CD4-positive, alpha-beta T cell treated with Interleukin-1 beta for 1 hour (primary cell): ENCODE measurements around the gene GOLGA8R.
"Not testable (repeated sequence)": the region's sequence is repeated elsewhere in the genome, so short reads cannot be mapped to it uniquely, and the experiment has no call there.

Experiments used
- DNase-seq, 2 donors: peaks; one replicate each; pipeline ENCODE4 v3.0.0-alpha.2; 2020 to 2022

The GOLGA8R gene, protein sequence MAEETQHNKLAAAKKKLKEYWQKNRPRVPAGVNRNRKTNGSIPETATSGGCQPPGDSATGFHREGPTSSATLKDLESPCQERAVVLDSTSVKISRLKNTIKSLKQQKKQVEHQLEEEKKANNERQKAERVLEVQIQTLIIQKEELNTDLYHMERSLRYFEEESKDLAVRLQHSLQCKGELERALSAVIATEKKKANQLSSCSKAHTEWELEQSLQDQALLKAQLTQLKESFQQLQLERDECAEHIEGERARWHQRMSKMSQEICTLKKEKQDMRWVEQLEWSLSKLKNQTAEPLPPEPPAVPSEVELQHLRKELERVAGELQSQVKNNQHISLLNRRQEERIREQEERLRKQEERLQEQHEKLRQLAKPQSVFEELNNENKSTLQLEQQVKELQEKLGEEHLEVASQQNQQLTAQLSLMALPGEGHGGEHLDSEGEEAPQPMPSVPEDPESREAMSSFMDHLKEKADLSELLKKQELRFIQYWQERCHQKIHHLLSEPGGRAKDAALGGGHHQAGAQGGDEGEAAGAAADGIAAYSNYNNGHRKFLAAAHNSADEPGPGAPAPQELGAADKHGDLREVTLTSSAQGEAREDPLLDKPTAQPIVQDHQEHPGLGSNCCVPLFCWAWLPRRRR

DNA sequence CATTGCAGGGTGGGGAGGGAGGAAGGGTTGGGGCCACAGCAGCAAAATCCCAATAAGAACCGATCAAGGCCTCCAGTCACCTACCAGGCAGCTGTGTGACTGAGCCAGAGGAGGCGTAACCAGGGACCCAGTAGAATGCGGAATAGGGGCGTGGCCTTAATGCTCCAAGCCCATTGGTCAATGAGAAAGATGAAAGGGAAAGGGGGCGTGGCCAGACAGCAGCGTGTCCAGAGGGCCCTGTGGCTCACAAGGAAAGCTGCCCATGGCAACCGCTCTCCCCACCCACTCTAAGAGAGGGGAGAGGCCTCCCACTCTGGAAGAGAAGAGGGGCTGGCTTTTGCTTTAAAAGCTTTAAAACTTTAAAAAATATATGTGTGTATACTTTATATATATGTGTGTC lies at the start of gene GOLGA8R:
Gene GOLGA8R, minus strand, starts transcription at position 101 of the 400 bp plus-strand sequence. Its CDS starts 98 bp downstream, at position 3.
- not testable (repeated sequence) for DNase-seq

DNA sequence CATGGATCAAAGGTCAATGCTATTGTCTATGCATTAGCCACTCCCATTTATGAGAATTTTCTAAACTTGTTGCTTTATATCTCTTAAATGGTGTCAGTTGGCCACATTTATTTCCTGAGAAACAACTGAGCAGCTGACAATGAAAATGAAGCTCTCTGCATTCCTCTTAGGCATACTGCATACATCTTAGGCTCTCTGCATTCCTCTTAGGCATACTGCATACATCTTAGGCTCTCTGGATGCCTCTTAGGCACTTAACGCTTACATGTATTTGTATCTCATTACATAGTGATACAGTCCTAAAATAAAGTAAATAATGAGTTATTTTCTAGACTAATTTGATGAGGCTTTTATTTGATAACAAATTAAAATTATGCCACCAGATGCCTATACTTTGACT lies 49.8 kb upstream of the GOLGA8R start:
- DNase-seq, result not testable (repeated sequence)

DNA sequence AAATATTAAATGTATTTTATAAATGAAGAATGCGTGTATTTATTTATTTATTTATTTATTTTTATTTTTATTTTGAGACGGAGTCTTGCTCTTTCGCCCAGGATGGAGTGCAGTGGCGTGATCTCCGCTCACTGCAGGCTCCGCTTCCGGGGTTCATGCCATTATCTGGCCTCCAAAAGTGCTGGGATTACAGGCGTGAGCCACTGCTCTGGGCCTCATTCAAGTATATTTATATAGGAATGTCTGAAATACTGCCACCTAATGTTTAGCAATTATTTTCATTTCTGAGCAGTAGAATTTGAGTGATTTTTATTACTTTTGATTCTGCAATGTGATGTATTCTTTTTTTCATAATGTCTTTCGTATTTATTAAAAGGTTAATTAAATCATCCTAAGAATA lies 48.1 kb upstream of the GOLGA8R start:
- not testable (repeated sequence) for DNase-seq

DNA sequence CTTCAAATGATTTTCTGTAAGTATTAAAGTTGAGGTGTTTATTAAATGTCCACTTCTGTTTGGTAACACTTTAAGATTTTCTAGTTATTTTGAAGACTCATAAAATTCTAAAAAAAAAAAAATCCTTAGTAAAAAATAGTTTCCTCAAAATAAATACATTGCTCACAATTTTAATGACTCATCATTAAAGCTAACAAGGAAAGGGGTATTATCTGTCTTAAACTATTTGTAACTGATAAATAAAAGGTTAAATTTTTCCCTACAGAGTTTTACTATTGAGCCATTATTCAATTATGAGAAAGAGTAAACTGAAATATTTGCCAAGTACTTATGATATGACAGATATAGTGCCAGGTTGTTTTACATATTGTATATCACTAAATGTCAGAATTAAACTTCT lies 38.6 kb upstream of the GOLGA8R start:
- DNase-seq, result not testable (repeated sequence)

DNA sequence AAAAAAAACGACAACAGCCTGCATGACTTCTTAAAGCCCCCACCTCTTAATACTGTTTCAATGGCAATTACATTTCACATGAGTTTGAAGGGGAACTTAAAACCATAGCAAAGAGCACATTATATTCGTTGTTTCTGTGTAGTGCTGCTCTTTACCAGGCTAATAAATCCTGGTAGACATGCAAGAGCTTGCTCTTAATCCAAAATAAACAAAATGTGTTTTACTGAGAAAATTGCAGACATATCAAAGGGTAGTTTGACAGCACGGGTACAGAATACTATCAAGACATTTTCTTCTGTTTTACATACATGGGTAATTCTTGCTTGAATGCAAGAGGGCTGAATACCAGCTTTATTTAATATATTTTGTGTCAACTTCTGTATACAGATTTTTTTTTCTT lies 24.3 kb upstream of the GOLGA8R start:
- DNase-seq, result not testable (repeated sequence)

DNA sequence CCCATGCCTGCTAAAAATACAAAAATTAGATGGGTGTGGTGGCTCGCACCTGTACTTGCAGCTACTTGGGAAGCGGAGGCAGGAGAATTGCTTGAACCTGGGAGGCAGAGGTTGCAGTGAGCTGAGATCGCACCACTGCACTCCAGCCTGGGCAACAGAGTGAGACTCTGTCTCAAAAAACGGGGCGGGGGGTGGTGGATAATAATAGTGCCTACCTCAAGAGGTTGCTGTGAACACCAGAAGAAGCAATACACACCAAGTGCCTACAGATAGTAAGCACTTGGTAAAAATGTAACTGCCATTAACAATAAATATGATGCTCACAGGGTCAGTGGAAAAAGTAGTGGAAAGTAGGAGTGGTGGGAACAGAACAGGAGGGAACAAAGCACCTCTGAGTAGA lies 21.8 kb upstream of the GOLGA8R start:
- DNase-seq, result not testable (repeated sequence)

DNA sequence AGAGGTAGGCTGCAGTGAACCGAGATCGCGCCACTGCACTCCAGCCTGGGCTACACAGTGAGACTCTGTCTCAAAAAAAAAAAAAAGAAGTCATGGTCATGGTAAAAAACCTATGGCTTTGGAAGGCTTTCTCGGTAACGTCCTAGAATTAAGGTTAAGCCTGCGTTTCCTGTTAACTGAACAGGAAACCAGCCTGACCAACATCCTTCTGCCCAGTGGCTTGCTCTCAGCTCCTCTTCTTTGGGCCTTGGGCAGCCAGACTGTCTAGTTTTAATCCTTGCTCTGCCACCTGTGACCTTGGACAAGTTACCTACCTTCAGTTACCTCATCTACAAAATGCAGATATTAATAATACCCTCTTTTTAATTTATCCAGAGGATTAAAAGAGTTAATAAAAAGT lies 6.7 kb upstream of the GOLGA8R start:
- DNase-seq, result not testable (repeated sequence)

DNA sequence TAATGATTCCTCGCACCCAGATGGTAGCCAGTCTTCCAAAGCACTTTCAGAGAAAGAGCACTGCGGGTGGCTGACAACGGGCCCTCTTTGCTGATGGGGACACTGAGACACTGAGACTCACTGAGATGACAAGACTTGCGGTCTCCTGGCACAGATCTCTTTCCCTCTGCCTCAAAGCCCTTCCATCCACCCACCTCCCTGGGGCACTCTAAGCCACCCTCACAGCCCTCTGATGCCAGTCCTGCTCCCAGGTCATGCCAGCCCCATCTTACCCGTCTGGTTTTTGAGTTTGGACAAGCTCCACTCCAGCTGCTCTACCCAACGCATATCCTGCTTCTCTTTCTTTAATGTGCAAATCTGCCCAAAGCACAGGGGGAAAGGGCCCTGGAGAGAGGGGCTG lies 6.4 kb downstream of the GOLGA8R start:
- DNase-seq, result not testable (repeated sequence)

DNA sequence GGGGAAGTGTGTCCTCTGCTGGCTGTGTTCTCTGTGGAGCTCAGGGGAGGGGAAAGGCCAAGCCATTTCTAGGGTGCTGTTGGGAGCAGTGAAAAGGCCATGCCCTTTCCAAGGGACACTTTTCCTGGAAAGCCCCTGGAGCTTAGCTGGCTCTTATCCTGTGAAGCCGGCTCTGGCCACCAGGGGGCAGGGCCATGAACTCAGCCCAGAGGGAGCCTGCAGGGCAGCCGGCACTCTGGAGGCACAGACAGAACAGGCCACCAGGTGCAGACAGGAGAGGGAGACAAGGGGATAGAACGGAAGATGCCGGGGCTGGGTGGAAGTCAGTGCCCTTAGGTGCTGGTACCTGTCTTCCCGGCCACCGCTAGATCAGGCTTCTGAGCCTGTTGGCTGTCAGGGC lies 15.1 kb downstream of the GOLGA8R start:
- peak; percentile 30 to 59 for DNase-seq

DNA sequence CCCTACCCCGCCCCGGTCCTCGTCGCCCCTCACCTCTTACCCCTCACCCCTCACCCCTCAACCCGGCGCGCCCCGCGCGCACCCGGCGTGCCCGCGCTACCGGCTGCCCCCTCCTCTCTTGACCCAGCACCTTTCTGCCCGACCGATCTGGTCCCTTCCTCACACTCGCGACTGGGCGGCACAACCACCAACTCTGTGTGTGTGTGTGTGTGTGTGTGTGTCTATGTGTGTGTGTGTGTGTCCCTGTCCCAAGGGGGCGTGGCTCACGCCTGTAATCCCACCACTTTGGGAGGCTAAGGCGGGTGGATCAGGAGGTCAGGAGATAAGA lies 20.4 kb downstream of the GOLGA8R start:
- DNase-seq, result not testable (repeated sequence)

DNA sequence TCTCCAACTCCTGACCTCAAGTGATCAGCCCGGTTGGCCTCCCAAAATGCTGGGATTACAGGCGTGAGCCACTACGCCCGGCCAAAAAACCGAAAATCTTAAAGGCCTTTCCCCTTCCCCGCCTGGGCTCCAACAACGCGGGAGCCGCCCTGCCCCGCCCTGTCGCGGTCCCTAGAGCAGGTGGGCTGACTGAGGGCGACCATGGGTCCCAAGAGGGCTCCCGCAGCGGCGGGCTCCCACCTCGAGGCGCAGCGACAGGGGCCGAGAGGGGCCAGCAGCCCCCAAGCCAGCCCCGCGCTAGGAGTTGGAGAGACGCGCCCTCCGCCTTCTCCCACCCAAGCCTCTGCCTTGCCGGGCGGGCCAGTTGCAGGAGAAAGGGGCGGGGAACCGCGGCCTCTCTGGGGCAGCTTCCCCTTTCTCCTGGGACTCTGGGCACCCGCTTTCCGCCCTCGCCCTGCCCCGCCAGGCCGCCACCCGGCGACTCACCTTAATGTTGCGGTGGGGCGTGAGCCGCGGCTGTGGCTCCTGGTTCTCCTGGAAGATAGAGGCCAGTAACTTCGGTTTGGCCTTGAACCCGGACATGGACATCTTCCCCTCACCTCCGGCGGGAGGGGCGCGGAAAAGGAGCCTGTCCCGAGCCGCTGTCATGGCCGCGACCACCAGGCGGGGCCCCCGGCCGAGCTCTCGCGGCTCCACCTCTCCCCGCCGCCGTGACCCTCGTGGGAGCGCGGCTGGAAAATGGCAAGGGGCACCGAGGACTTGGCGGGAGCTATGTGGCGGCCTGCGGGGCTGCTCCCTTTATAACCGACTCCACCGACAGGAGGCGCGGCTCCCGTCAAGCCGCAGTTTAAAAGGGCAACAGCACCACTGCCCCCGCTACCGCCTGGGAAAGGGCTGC lies 21.0 kb downstream of the GOLGA8R start, which contains the start of gene CHRFAM7A:
Gene CHRFAM7A, minus strand, starts transcription at position 775 of the 898 bp plus-strand sequence. CDS start 10,189 bp downstream, outside the sequence.
- DNase-seq, result not testable (repeated sequence)

DNA sequence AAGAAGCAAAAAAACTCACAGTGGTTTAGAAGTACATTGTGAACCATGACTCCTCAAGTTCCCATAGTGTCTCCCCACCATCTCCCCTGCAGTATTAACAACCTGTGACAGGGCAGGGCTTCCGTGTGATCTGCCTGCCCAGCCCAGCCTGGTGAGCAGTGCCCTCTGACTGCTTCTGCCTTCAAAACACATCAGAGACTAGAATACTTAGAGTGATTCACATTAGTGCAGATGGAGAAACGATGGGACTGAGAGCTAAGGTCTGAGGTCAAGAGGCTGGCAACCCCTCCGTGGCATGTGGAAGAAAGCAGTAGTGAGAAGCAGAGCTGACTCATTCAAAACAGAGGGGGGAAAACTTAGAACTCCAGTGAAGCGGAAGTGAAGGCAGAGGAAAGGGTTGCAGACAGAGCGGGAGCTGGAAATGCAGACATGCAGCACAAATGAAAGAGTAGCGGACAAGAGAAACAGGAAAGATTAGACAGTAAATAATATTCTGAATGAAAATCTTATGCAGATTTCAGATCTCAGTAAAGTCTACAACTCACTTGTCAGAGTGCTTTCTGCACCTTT lies 27.7 kb downstream of the GOLGA8R start:
- not testable (repeated sequence) for DNase-seq

DNA sequence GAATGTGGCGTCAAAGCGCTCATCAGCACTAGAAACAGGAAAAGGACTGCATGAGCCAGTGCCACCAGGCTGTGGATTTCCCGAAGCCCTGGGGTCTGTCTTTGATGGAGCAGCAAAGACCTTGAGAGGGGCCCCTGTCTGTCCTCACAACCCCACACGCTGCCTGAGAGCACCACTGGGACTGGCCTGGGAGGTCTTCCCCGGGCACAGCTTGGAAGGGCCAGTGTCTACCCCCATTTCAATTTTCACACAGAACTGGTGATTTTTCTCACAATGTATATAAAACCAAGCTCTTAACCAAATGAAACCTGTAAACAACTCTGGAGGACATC lies 37.0 kb downstream of the GOLGA8R start:
- DNase-seq, result not testable (repeated sequence)

DNA sequence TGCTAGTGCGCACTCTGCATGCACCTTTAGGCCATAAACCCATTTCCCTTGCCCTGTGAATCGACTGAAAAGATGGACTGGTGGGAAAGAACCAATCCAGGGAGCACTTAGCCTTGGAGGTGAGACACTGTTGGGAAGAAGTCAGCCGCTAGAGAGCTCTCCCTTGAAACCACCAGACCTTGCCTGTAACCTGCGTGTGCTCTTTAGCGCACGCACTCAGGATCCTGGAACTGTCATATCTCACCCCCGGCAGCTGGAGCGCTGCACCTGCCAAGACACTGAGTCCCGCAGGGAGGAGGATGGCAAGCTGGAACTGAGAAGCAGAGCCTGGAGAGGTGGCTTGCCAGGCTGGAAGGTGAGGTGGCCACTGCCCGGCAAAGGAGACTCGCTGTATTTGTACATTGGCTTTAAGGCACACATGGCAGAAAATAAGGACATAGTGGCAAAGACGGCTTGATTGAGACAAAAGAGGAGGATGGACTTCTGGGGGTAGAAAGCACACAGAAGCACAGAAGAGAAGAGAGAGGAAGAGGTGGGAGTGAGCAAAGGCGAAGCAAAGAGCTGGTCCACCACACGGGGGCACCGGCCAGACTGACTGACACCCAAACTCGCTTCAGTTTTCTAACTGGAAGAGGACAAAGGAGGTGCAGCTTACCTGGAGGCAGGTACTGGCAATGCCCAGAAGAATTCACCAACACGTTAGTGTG lies 37.5 kb downstream of the GOLGA8R start:
- not testable (repeated sequence) for DNase-seq

DNA sequence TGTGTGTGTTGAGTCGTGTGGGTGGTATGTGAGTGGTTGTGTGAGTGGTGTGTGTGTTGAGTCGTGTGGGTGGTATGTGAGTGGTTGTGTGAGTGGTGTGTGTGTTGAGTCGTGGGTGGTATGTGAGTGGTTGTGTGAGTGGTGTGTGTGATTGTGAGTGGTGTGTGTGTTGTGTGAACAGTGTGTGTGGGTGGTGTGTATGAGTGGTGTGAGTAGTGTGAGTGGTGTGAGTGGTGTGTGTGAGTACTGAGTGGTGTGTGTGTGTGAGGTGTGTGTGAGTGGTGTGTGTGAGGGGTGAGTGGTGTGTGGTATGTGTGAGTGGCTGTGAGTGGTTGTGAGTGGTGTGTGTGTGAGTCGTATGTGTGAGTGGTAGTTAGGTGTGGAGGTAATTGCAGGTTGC lies 38.2 kb downstream of the GOLGA8R start:
- not testable (repeated sequence) for DNase-seq

DNA sequence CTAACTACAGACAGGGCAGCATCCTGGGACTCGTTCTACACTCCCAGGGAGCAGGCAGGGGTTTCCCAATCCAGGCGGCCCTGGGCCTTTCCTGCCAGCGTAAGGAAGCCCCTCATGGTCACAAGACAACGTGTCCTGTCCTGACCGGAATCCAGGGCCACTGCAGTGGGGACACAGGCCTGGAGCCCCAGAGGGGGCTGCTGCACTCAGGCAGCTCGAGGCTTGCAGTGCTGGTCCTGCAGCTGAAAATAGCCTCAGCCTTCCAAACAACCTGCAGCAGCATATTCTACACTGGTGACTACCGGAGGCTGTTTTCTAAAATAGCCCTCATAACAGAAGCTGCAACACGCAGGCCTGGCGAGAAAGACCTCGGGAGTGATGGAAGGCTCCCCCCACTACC lies 39.2 kb downstream of the GOLGA8R start:
- DNase-seq, result not testable (repeated sequence)

DNA sequence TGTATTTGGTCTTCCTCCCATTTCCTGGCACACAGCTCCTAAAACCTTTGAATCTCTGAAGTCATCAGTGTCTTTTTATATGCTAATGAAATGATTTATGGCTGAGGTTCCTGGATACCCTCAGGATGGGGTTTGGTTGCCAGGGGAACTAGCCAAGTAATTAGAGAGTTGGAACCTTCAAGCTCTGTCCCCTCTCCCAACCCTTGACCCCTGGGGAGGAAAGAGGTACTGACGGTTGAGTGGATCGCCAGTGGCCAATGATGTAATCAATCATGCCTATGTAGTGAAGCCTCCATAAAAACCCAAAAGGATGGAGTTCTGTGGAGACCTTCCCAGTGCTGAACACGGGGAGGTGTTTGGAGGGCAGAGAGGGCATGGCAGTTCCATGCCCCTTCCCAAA lies 45.8 kb downstream of the GOLGA8R start:
- DNase-seq, result not testable (repeated sequence)

DNA sequence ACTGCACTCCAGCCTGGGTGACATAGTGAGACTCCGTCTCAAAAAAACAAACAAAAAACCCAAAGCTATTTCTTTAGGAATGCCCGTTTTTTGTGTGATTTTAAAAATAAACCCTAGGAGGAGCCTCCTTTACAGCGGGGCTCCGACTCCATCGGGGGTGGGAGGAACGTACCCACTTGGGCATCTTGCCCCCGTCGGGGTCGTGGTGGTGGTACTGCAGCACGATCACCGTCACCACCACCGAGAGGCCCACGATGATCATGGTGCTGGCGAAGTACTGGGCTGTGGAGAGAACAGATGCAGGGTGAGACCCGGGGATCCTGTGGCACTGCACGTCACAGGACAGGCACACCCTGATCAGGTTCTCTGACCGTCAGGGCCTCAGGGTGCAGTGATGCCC lies 46.8 kb downstream of the GOLGA8R start:
- DNase-seq, result not testable (repeated sequence)

DNA sequence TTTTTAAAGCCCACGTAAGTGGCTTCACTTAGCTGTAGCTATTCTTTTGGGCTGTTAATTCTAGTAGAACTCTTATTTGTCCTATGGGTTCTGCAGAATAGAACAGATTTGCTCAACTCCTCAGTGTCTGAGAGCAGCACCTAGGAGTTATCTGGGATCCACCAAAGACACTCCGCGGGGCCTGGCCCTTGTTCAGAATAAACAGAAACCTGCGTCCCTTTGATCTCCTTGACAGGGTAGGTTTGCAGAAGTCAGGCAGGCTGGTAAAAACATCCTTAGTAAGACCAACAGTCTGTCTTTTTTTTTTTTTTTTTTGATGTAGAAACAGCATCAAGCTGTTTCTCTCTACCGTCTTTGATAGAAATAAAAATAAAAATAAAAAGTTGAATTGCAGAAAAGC lies 52.7 kb downstream of the GOLGA8R start:
- not testable (repeated sequence) for DNase-seq

DNA sequence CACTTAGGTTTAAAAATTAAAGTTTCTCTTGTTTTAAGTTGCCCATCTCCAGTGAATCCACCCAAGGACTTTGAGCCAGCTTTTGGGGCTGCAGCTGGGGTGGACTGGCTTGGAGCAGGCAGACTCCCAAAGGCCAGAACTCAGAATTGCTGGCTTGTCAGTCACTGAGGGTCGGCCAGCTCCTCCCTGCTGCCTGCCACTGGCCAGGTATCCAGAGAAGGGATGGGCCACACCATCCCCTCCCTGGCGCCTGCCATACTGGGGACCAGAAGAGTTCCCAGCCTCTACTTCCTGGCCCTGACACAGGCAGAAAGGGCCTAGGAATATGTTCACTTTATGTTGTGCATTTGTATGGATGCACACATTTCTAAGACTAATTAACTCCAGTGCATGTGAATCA lies 53.1 kb downstream of the GOLGA8R start:
- DNase-seq, result not testable (repeated sequence)

DNA sequence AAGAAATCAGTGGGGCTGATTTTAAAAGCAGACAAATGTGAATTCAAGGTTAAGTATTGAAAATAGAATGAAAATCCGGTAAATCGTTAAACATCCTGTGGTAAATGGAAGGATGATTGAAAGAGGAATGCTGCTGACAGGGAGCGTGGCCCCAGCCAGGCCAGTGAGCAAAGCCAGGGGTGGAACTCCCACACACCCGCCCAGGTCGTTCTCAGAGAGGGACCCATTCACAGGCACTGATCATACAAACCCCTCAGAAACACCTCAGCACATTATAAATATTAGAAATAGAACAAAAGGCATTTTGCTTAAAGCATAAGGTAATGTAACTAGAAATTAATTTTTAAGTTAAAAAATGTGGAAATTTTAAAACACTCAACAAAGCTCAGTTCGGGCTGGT lies 59.0 kb downstream of the GOLGA8R start:
- DNase-seq, result not testable (repeated sequence)
